ENCODE results near the gene PPEF1. TPM values are rescaled to one million over a fixed set of nuclear protein-coding genes. Genes with fewer than 3 reads are reported as not detected.

The PPEF1 gene
- total and polyA plus RNA-seq, 12 donors: 0.29 to 3.6 (median 0.48) TPM; not detected in 4

DNA sequence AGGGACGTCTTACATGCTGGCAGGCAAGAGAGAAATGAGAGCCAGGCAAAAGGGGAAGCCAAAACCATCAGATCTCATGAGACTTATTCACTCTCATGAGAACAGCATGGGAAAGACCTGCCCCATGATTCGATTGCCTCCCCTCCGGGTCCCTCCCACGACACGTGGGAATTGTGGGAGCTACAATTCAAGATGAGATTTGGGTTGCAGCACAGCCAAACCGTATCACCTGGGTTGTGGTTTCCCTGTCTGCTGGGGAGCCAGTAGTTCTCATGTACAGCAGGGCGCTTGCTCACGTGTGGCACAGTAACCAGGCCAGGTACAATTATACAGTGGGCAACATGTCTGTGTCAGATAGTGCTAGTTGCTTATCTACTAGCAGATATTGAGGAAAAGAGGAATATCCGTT lies 24.5 kb upstream of the PPEF1 start:
- DNase-seq: no peak
- 56 to 87% (median 76%) methylated on average over 7 to 9 of the region's 9 CpGs for WGBS, 4 donors

GRCh38 chrX:18687856-18688495 lies 19.5 kb upstream of the PPEF1 start:
- no peak overlapping the region for H3K27ac ChIP-seq
- H3K27me3 ChIP-seq: no peaks in the 10 kb centered on the region
- H3K36me3 ChIP-seq (replicated peaks in 1 of 2): no peaks in the 10 kb centered on the region
- TF ChIP-seq CTCF (IDR thresholded peaks at IDR 0.05) (no peak), POLR2A (IDR thresholded peaks at IDR 0.05) (no peak)
- intact Hi-C loops (cut with DNase I): no loop called here
- no peak for DNase-seq
- WGBS, 4 donors: 77 to 88% (median 83%) methylated on average over 6 to 7 of the region's 7 CpGs
- no peak overlapping the region for H3K4me3 ChIP-seq
- no peaks in the 10 kb centered on the region for H3K4me1 ChIP-seq (replicated peaks in 1 of 2)
- H3K9me3 ChIP-seq (replicated peaks in 1 of 3): no peaks in the 10 kb centered on the region

More for the DNA sequence above, 24.5 kb upstream of the PPEF1 start:
- Histone ChIP-seq H3K4me3 (no peak overlapping the region), H3K9me3 (replicated peaks in 1 of 3) (no peaks in the 10 kb centered on the region), H3K36me3 (replicated peaks in 1 of 2) (no peaks in the 10 kb centered on the region), H3K27ac (no peak overlapping the region), H3K4me1 (replicated peaks in 1 of 2) (no peaks in the 10 kb centered on the region), H3K27me3 (no peaks in the 10 kb centered on the region)
- TF ChIP-seq CTCF (IDR thresholded peaks at IDR 0.05): no peak
- TF ChIP-seq POLR2A (IDR thresholded peaks at IDR 0.05): no peak
- intact Hi-C loops (cut with DNase I): no loop called here

DNA sequence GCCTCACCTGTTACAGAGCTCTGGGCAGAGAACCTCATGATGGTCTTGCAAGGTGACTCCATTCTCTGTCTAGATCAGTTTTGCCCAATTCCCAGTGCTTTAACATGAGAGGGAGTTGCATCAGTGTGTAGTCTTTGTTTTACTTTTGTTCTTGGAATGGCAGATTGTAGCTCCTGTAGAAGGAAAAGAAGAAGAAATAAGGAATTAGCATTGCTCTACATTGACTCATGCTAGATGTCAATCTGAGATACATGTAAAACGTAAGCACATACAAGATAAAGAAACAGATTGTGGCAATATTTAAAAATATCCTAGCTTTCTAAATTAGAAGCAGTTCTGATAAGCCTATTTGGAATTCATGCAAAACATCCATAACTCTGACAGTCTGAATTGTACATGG lies 16.0 kb upstream of the PPEF1 start:
- WGBS, 4 donors: 13 to 40% (median 27%) methylated on average over 1 of the region's 1 CpG
- Histone ChIP-seq H3K4me1 (replicated peaks in 1 of 2) (no peaks in the 10 kb centered on the region), H3K27ac (no peak overlapping the region), H3K4me3 (no peak overlapping the region), H3K27me3 (no peaks in the 10 kb centered on the region), H3K36me3 (replicated peaks in 1 of 2) (no peaks in the 10 kb centered on the region), H3K9me3 (replicated peaks in 1 of 3) (no peaks in the 10 kb centered on the region)
- no peak for DNase-seq
- no peak for TF ChIP-seq POLR2A (IDR thresholded peaks at IDR 0.05)
- no peak for TF ChIP-seq CTCF (IDR thresholded peaks at IDR 0.05)
- intact Hi-C loops (cut with DNase I): no loop called here

DNA sequence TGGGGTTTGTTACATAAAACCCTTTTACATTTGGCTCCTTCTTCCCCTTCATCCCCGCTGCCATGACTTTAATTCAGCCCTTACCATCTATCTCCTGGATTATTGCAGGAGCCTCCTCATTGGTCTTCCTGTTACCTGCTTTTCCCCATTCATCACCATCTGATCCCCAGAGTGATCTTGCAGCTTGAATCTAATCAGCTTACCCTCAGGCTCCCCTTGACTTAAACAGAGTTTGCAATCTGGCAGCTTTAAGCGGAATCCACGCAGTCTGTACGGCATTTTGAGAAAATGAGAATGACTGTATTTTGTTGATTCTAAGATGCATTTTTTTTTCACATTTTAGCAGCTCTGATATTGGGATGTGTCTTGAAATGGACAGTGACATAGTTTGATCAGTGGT lies 14.9 kb upstream of the PPEF1 start:
- 78 to 91% (median 88%) methylated on average over 1 to 4 of the region's 4 CpGs for WGBS, 4 donors
- Histone ChIP-seq H3K27me3 (no peaks in the 10 kb centered on the region), H3K9me3 (replicated peaks in 1 of 3) (no peaks in the 10 kb centered on the region), H3K36me3 (replicated peaks in 1 of 2) (no peaks in the 10 kb centered on the region), H3K4me3 (no peak overlapping the region), H3K4me1 (replicated peaks in 1 of 2) (no peaks in the 10 kb centered on the region), H3K27ac (no peak overlapping the region)
- DNase-seq: no peak
- TF ChIP-seq POLR2A (IDR thresholded peaks at IDR 0.05) (no peak), CTCF (IDR thresholded peaks at IDR 0.05) (no peak)
- intact Hi-C loops (cut with DNase I): no loop called here
